Spleen (tissue), 11 donors: ENCODE results near the gene TNPO2. TPM values are rescaled to one million over a fixed set of nuclear protein-coding genes. Genes with fewer than 3 reads are reported as not detected.
"Not testable (repeated sequence)": the region's sequence is repeated elsewhere in the genome, so short reads cannot be mapped to it uniquely, and the experiment has no call there.

Experiments
- DNase-seq: peaks from one replicate; pipeline ENCODE4 v3.0.0-alpha.2; 2020
- H3K27ac ChIP-seq, 8 donors: fragments of 200-600 bp; sonication (generic) in 7 of 8; 1 replicate in 4 of 8; 2 replicates in 4 of 8; pipeline versions ENCODE4 v1.5.0 to v1.8.0; 2016 to 2021; ENCODE audit warnings: inconsistent platforms in 4 of 8, mild to moderate bottlenecking in 4 of 8, moderate library complexity in 1 of 8
- H3K27me3 ChIP-seq, 7 donors: fragments of 200-600 bp; sonication (generic) in 6 of 7; replicated peaks in 1 of 7; 1 replicate in 4 of 7; 2 replicates in 3 of 7; pipeline versions ENCODE4 v1.5.0 to v1.8.0; 2016 to 2021; ENCODE audit warnings: inconsistent platforms in 3 of 7, mild to moderate bottlenecking in 1 of 7
- H3K36me3 ChIP-seq, 6 donors: fragments of 200-600 bp; sonication (generic) in 5 of 6; 1 replicate in 4 of 6; 2 replicates in 2 of 6; pipeline versions ENCODE4 v1.5.0 to v1.8.0; 2016 to 2021; ENCODE audit warnings: inconsistent platforms in 2 of 6
- H3K4me1 ChIP-seq, 6 donors: fragments of 200-600 bp; sonication (generic) in 5 of 6; 1 replicate in 3 of 6; 2 replicates in 3 of 6; pipeline versions ENCODE4 v1.5.0 to v1.8.0; 2016 to 2021; ENCODE audit warnings: inconsistent platforms in 3 of 6
- H3K4me3 ChIP-seq, 8 donors: fragments of 200-600 bp; sonication (generic) in 7 of 8; 1 replicate in 4 of 8; 2 replicates in 4 of 8; pipeline versions ENCODE4 v1.5.0 to v1.8.0; 2016 to 2021; ENCODE audit warnings: inconsistent platforms in 4 of 8, mild to moderate bottlenecking in 4 of 8, moderate library complexity in 2 of 8
- H3K9me3 ChIP-seq, 8 donors: fragments of 200-600 bp; sonication (generic) in 7 of 8; 1 replicate in 4 of 8; 2 replicates in 4 of 8; pipeline versions ENCODE4 v1.5.0 to v1.8.0; 2016 to 2021; ENCODE audit warnings: inconsistent platforms in 4 of 8
- POLR2A ChIP-seq, 3 donors: fragments of 450-650 bp; IDR thresholded peaks; one replicate each; pipeline ENCODE4 v1.5.1; 2017; ENCODE audit warnings: antibody characterized with exemption in 3 of 3, mild to moderate bottlenecking in 1 of 3
- POLR2AphosphoS5 ChIP-seq, 3 donors: sonication (generic); formaldehyde crosslinking; IDR thresholded peaks; one replicate each; pipeline ENCODE4 v1.5.1; 2017; ENCODE audit warnings: antibody characterized with exemption in 3 of 3
- WGBS, 5 donors: extraction: QIAGEN DNeasy Blood & Tissue Kit in 3 of 5; methylation state at CpG; one replicate each; pipeline versions ENCODE4 v1.1.5 to v1.1.7; 2013 to 2018; 5-methylcytosine and 5-hydroxymethylcytosine counted together
- intact Hi-C: fragments of 100-400 bp; cut with DNase I; formaldehyde crosslinking; loops from one replicate; pipeline ENCODE4 v1.15.0; 2023; ENCODE audit warnings: low total_unique reads
- polyA plus RNA-seq, 3 donors: library from polyadenylated mRNA; stranded (reverse); fragments of 200-250 nt; gene quantifications; one replicate each; pipeline ENCODE4 v1.2.1, GENCODE V29; 2013
- total RNA-seq, 7 donors: library from RNA; depleted of rRNA in 3 of 7; stranded (reverse); fragments of >200 nt in 3 of 7; fragmentation: NEBNext Ultra II Directional in 4 of 7; extraction: Animal tissue kit (Norgen Biotek cat#: 25700) in 4 of 7; gene quantifications; one replicate each; pipeline versions ENCODE4 v1.1.0 to v1.2.1, GENCODE V29; 2016 to 2021
- TF ChIP-seq, protein P1 (sequence below), 11 experiments: fragments of 200-600 bp in 7 of 11; fragments of 450-650 bp in 4 of 11; sonication (generic) in 4 of 11; IDR thresholded peaks in 8 of 11; conservative IDR thresholded peaks in 3 of 11; 1 replicate in 7 of 11; 2 replicates in 4 of 11; pipeline versions ENCODE4 v1.4.0 to v1.8.0; 2016 to 2021; ENCODE audit warnings: antibody characterized with exemption in 11 of 11, inconsistent platforms in 4 of 11, mild to moderate bottlenecking in 1 of 11
- donor health status: healthy with polysubstance abuse.
- donor health status: DM: no; HTN: no; CAD: no; lungs with moderate emphysema.
- donor health status: DM: no; HTN: no; CAD: no.
- donor health status: Bipolar disorder and iron deficiency.
- donor health status: healthy.
- donor health status: DM: no; HTN: no; CAD: no.
- donor health status: DM: yes; HTN: yes; CAD: no.

Gene TNPO2
- total and polyA plus RNA-seq, 10 donors = 15.8 to 83.6 (median 50.6) TPM

DNA sequence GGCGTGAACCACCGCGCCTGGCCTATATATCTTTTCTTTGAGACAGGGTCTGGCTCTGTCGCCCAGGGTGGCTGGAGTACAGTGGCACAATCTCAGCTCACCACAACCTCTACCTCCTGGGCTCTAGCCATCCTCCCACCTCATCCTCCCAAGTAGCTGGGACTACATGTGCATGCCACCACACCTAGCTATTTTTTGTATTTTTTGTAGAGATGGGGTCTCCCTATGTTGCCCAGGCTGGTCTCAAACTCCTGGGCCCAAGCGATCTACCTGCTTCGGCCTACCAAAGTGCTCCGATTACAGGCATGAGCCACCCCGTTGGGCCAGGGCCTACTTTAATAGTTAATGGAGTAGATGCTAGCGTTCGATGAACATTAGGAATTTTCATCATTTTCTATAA is 3.4 kb downstream of the TNPO2 start:
- no peaks in the 10 kb centered on the region for H3K9me3 ChIP-seq
- intact Hi-C loops = no loop called here
- peak overlapping the region in 5 of 8 donors; percentile 58 to 91 (median 72) for H3K4me3 ChIP-seq
- peaks cover 22 to 71% (median 47%) of the 10 kb centered on the region in 6 donors for H3K4me1 ChIP-seq
- DNase-seq = no peak
- no peak for TF ChIP-seq POLR2A (IDR thresholded peaks at IDR 0.05)
- TF ChIP-seq POLR2AphosphoS5 (IDR thresholded peaks at IDR 0.05) = no peak
- TF ChIP-seq, protein P1, sequence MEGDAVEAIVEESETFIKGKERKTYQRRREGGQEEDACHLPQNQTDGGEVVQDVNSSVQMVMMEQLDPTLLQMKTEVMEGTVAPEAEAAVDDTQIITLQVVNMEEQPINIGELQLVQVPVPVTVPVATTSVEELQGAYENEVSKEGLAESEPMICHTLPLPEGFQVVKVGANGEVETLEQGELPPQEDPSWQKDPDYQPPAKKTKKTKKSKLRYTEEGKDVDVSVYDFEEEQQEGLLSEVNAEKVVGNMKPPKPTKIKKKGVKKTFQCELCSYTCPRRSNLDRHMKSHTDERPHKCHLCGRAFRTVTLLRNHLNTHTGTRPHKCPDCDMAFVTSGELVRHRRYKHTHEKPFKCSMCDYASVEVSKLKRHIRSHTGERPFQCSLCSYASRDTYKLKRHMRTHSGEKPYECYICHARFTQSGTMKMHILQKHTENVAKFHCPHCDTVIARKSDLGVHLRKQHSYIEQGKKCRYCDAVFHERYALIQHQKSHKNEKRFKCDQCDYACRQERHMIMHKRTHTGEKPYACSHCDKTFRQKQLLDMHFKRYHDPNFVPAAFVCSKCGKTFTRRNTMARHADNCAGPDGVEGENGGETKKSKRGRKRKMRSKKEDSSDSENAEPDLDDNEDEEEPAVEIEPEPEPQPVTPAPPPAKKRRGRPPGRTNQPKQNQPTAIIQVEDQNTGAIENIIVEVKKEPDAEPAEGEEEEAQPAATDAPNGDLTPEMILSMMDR (IDR thresholded peaks at IDR 0.05 in 8 of 11, conservative IDR thresholded peaks at IDR 0.05 in 3 of 11) = no peak
- peaks cover 2 to 45% (median 26%) of the 10 kb centered on the region in 6 donors for H3K36me3 ChIP-seq
- no peaks in the 10 kb centered on the region for H3K27me3 ChIP-seq
- 84 to 94% (median 88%) methylated on average over 9 to 10 of the region's 10 CpGs for WGBS, 5 donors
- peak overlapping the region in 5 of 8 donors; percentile 89 to 94 (median 93) for H3K27ac ChIP-seq

DNA sequence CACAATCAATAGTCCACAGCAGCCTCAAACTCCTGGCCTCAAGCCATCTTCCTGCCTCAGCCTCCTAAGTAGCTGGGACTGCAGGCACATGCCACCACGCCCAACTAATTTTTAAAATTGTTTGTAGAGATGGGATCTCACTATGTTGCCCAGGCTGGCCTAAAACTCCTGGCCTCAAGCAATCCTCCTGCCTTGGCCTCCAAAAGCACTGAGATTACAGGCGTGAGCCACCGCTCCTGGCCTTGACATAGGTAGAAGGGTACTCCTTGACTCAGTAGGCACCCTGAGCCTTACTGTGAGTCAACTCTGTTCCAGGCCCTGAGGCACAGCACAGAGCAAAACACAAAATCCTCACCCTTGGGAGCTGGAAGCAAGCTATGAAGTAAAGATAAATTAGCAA is 7.8 kb downstream of the TNPO2 start:
- H3K36me3 ChIP-seq = peaks cover 4 to 86% (median 65%) of the 10 kb centered on the region in 6 donors
- no peaks in the 10 kb centered on the region for H3K27me3 ChIP-seq
- H3K4me1 ChIP-seq = peaks cover 8 to 40% (median 16%) of the 10 kb centered on the region in 6 donors
- 94 to 100% (median 98%) methylated on average over 3 of the region's 3 CpGs for WGBS, 5 donors
- no peaks in the 10 kb centered on the region for H3K9me3 ChIP-seq
- DNase-seq = no peak
- no peak for TF ChIP-seq POLR2AphosphoS5 (IDR thresholded peaks at IDR 0.05)
- TF ChIP-seq, protein P1 (IDR thresholded peaks at IDR 0.05 in 8 of 11, conservative IDR thresholded peaks at IDR 0.05 in 3 of 11) = no peak
- TF ChIP-seq POLR2A (IDR thresholded peaks at IDR 0.05) = no peak
- H3K4me3 ChIP-seq = no peak overlapping the region
- H3K27ac ChIP-seq = no peak overlapping the region
- intact Hi-C loops = loop anchor here (5.0 kb wide), 1 partner anchor 41 kb away; no protein-coding TSS in a partner anchor

DNA sequence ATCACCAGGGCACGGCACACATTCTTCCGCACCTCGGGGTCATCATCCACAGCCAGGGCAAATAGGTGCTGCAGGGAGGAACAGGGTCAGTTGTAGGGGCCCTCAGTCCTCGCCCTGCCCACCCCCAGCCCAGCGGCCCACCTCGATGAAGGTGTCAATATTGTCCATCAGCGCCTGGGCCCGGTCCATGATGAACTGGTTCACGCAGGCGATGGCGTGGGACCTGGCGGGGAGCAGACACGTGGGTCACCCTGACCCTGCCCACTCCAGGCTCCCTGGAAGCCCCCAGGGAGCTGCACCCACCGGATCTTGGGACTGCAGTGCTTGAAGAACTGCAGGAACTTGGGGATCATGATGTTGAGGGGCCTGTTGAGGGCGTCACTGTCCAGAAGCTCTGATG is 8.6 kb downstream of the TNPO2 start:
- Histone ChIP-seq H3K4me3 (no peak overlapping the region), H3K27ac (no peak overlapping the region), H3K27me3 (no peaks in the 10 kb centered on the region), H3K4me1 (peaks cover under 1 to 32% (median 8%) of the 10 kb centered on the region in 6 donors), H3K9me3 (no peaks in the 10 kb centered on the region), H3K36me3 (peaks cover 4 to 95% (median 73%) of the 10 kb centered on the region in 6 donors)
- intact Hi-C loops = loop anchor here (5.0 kb wide), 1 partner anchor 42 kb away; no protein-coding TSS in a partner anchor
- 94 to 99% (median 96%) methylated on average over 15 of the region's 15 CpGs; no CpG with 5 or more reads in 1 of the 5 donors for WGBS, 5 donors
- DNase-seq = no peak
- TF ChIP-seq POLR2AphosphoS5 (IDR thresholded peaks at IDR 0.05) (peak in 1 of 3 donors; percentile 37), POLR2A (IDR thresholded peaks at IDR 0.05) (no peak)

DNA sequence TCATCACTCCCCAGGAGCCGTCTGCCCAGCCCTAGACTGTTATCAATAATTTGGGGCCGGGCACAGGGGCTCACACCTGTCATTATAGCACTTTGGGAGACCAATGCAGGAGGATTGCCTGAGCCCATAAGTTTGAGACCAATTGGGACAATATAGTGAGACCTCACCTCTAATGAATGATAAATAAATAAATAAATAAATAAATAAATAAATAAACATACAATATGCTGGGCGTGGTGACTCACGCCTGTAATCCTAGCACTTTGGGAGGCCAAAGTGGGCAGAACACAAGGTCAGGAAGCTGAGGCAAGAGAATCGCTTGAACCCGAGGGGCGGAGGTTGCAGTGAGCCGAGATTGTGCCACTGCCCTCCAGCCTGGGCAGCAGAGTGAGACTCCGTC is 10.4 kb downstream of the TNPO2 start:
- WGBS, 5 donors = 85 to 94% (median 93%) methylated on average over 9 of the region's 9 CpGs
- not testable (repeated sequence) for H3K27me3 ChIP-seq

DNA sequence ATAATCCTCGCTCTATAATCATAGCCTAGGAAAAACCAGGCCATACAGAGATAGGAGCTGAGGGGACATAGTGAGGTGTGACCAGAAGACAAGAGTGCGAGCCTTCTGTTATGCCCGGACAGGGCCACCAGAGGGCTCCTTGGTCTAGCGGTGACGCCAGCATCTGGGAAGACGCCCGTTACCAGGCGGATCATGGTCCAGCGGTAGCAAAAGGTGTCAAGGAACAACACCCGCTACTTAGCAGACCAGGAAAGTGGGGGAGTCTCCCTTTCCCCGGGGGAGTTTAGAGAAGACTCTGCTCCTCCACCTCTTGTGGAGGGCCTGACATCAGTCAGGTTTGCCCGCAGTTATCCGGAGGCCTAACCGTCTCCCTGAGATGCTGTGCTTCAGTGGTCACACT is 11.7 kb downstream of the TNPO2 start:
- DNase-seq, H3K4me3 ChIP-seq, H3K27me3 ChIP-seq, H3K4me1 ChIP-seq, intact Hi-C loops, H3K27ac ChIP-seq, H3K9me3 ChIP-seq: not testable (repeated sequence)
- WGBS, 5 donors = 54 to 95% (median 61%) methylated on average over 9 to 12 of the region's 14 CpGs
- TF ChIP-seq, protein P1 (IDR thresholded peaks at IDR 0.05 in 8 of 11, conservative IDR thresholded peaks at IDR 0.05 in 3 of 11) = peak in 8 of 11 experiments; percentile 13 to 54 (median 31)
- H3K36me3 ChIP-seq = peaks cover 6 to 98% (median 83%) of the 10 kb centered on the region in 6 donors

More for the DNA sequence above, 10.4 kb downstream of the TNPO2 start:
- H3K27ac ChIP-seq, intact Hi-C loops, H3K9me3 ChIP-seq, H3K4me3 ChIP-seq, DNase-seq: not testable (repeated sequence)
- H3K4me1 ChIP-seq = peaks cover 0 to 14% (median 0%) of the 10 kb centered on the region in 6 donors
- peaks cover 6 to 98% (median 80%) of the 10 kb centered on the region in 6 donors for H3K36me3 ChIP-seq
